Liver (tissue), 9 donors: ENCODE results near the gene ADGRG3. TPM values are rescaled to one million over a fixed set of nuclear protein-coding genes. Genes with fewer than 3 reads are reported as not detected.

Experiments
- DNase-seq: peaks from one replicate; pipeline ENCODE4 v3.0.0-alpha.2; 2017; ENCODE audit warnings: low spot score
- H3K27ac ChIP-seq, 2 donors: one replicate each; pipeline ENCODE4 v1.7.0; 2013; ENCODE audit warnings: inconsistent platforms in 2 of 2, low read length in 2 of 2, control low read depth in 1 of 2, low read depth in 1 of 2, mild to moderate bottlenecking in 1 of 2
- H3K27me3 ChIP-seq, 4 donors: one replicate each; pipeline versions ENCODE4 v1.6.1 to v1.7.0; 2013; ENCODE audit warnings: low read length in 3 of 4, inconsistent platforms in 1 of 4, mild to moderate bottlenecking in 1 of 4, moderate library complexity in 1 of 4; ENCODE audit not compliant: control insufficient read depth in 4 of 4, insufficient read depth in 4 of 4
- H3K36me3 ChIP-seq, 4 donors: one replicate each; pipeline versions ENCODE4 v1.6.1 to v1.7.0; 2013; ENCODE audit warnings: low read length in 3 of 4, mild to moderate bottlenecking in 3 of 4, low read depth in 1 of 4, moderate library complexity in 1 of 4; ENCODE audit not compliant: control insufficient read depth in 4 of 4, insufficient read depth in 3 of 4
- H3K4me1 ChIP-seq, 4 donors: one replicate each; pipeline versions ENCODE4 v1.6.1 to v1.7.0; 2013; ENCODE audit warnings: low read length in 3 of 4, mild to moderate bottlenecking in 3 of 4, moderate library complexity in 1 of 4; ENCODE audit not compliant: control insufficient read depth in 4 of 4, insufficient read depth in 4 of 4
- H3K4me3 ChIP-seq, 3 donors: one replicate each; pipeline versions ENCODE4 v1.6.1 to v1.7.0; 2013; ENCODE audit warnings: low read length in 3 of 3, control low read depth in 1 of 3, low read depth in 1 of 3, mild to moderate bottlenecking in 1 of 3
- H3K9ac ChIP-seq, 2 donors: one replicate each; pipeline ENCODE4 v1.7.0; 2013; ENCODE audit warnings: low read length in 2 of 2, mild to moderate bottlenecking in 2 of 2, moderate library complexity in 2 of 2, control low read depth in 1 of 2, low read depth in 1 of 2
- H3K9me3 ChIP-seq, 4 donors: one replicate each; pipeline versions ENCODE4 v1.6.1 to v1.7.0; 2013; ENCODE audit warnings: low read length in 3 of 4; ENCODE audit not compliant: control insufficient read depth in 4 of 4
- EGR1 ChIP-seq, 2 donors: IDR thresholded peaks; 2 replicates each; pipeline ENCODE4 v1.6.1; 2016 to 2018; ENCODE audit warnings: antibody characterized with exemption in 2 of 2, low read depth in 2 of 2
- FOXA1 ChIP-seq: IDR thresholded peaks from 2 replicates; pipeline ENCODE4 v1.6.1; 2016; ENCODE audit warnings: antibody characterized with exemption
- FOXA2 ChIP-seq: IDR thresholded peaks from 2 replicates; pipeline ENCODE4 v1.6.1; 2016; ENCODE audit warnings: antibody characterized with exemption
- HNF4A ChIP-seq, 2 donors: conservative IDR thresholded peaks; 2 replicates each; pipeline ENCODE4 v1.6.1; 2016; ENCODE audit warnings: antibody characterized with exemption in 2 of 2, mild to moderate bottlenecking in 2 of 2
- HNF4G ChIP-seq: IDR thresholded peaks from 2 replicates; pipeline ENCODE4 v1.6.1; 2016; ENCODE audit warnings: antibody characterized with exemption
- JUND ChIP-seq, 2 donors: IDR thresholded peaks; 2 replicates each; pipeline ENCODE4 v1.6.1; 2016; ENCODE audit warnings: antibody characterized with exemption in 2 of 2
- RAD21 ChIP-seq, 2 donors: IDR thresholded peaks; 2 replicates each; pipeline ENCODE4 v1.6.1; 2016; ENCODE audit warnings: antibody characterized with exemption in 2 of 2, mild to moderate bottlenecking in 2 of 2
- RXRA ChIP-seq, 2 donors: IDR thresholded peaks; 2 replicates each; pipeline ENCODE4 v1.6.1; 2017 to 2018; ENCODE audit warnings: antibody characterized with exemption in 2 of 2, mild to moderate bottlenecking in 1 of 2
- SP1 ChIP-seq: IDR thresholded peaks from 2 replicates; pipeline ENCODE4 v1.6.1; 2018; ENCODE audit warnings: antibody characterized with exemption, mild to moderate bottlenecking
- TAF1 ChIP-seq: conservative IDR thresholded peaks from 2 replicates; pipeline ENCODE4 v1.6.1; 2016; ENCODE audit warnings: antibody characterized with exemption, mild to moderate bottlenecking
- WGBS: extraction: QIAGEN DNeasy Blood & Tissue Kit; methylation state at CpG from one replicate; pipeline ENCODE4 v1.1.7; 2013; 5-methylcytosine and 5-hydroxymethylcytosine counted together
- polyA plus RNA-seq, 2 donors: library from polyadenylated mRNA; stranded (reverse) in 1 of 2; unstranded in 1 of 2; fragments of 200-250 nt in 1 of 2; fragments of >200 nt in 1 of 2; fragmentation: Nextera tagmentation in 1 of 2; extraction: Ambion mirVana in 1 of 2; gene quantifications; one replicate each; pipeline versions ENCODE4 v1.2.1 to v1.2.3, GENCODE V29; 2013 to 2015
- total RNA-seq, 2 donors: library from RNA; depleted of rRNA; stranded (reverse); fragments of >200 nt; gene quantifications; one replicate each; pipeline ENCODE4 v1.2.3, GENCODE V29; 2014
- TF ChIP-seq, protein P1 (sequence below): IDR thresholded peaks from 2 replicates; pipeline ENCODE4 v1.6.1; 2016; ENCODE audit warnings: antibody characterized with exemption
- TF ChIP-seq, protein P2 (sequence below): IDR thresholded peaks from 2 replicates; pipeline ENCODE4 v1.6.1; 2016; ENCODE audit warnings: antibody characterized with exemption
- TF ChIP-seq, protein P3 (sequence below): fragments of 150-350 bp; IDR thresholded peaks from 2 replicates; pipeline ENCODE4 v1.5.1; 2017; ENCODE audit warnings: improper control_type of control experiment, low read depth, low read length; ENCODE audit not compliant: missing input control
- TF ChIP-seq, protein P4 (sequence below): IDR thresholded peaks from 2 replicates; pipeline ENCODE4 v1.6.1; 2016; ENCODE audit warnings: antibody characterized with exemption
- TF ChIP-seq, protein P5 (sequence below): IDR thresholded peaks from 2 replicates; pipeline ENCODE4 v1.6.1; 2016; ENCODE audit warnings: antibody characterized with exemption, mild to moderate bottlenecking
- donor health status: healthy.
- donor health status: healthy.
- donor health status: healthy.
- donor health status: healthy.
- donor health status: healthy.

ADGRG3 gene
- total and polyA plus RNA-seq, 4 donors, result 0.52 to 3.2 (median 1.0) TPM

DNA sequence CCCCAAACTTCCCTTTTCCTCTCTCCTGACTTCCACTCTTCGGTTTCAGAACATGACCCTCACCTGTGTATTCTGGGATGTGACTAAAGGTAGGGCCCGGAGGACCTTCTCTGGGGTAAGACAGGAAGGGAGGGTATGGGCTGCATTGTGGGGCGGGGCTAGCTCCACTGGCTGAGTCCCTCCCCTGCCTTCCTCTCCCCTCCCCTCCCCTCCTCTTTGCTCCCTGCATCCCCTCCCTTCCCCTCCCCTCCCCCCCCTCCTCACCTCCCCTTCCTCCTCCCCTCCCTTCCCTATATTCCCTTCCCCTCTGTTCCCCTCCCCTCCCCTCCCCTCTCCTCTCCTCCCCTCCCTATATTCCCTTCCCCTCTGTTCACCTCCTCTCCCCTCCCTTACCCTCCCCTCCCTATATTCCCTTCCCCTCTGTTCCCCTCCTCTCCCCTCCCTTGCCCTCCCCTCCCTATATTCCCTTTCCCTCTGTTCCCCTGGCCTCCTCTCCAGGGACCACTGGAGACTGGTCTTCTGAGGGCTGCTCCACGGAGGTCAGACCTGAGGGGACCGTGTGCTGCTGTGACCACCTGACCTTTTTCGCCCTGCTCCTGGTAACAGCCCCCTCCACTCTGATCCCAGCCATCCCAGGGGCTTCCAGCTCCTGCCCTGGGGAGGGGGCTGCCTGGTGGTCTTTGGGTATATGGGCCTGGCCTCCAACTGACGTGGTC lies 11.8 kb downstream of the ADGRG3 start (continued):
- no peak for TF ChIP-seq JUND (IDR thresholded peaks at IDR 0.05)
- TF ChIP-seq, protein P1, sequence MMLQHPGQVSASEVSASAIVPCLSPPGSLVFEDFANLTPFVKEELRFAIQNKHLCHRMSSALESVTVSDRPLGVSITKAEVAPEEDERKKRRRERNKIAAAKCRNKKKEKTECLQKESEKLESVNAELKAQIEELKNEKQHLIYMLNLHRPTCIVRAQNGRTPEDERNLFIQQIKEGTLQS, result no peak
- TF ChIP-seq FOXA1, result no peak

DNA sequence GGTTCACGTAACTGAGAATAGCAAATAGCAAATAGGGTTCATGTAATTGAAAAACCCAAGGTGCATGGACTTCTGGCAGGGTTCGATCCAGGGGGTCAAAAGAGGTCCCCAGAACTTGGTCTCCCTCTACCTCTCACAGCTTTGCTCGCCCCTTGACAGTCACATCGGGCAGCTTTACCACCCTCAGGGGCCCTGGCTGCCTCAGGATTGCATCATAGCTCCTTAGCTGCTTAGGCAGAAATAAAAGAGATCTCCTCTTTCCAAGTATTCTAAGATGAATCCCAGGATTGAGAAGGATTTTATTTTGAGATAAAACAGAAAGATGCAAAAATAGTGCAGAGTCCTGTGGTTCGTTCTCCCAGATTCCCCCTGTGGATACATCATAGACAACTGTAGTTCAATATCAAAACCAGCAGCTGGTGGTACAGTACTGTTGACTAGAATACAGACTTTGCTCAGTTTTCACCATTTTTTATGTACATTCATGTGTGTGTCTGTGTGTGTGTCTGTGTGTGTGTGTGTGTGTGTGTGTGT lies 12.8 kb downstream of the ADGRG3 start:
- H3K4me3 ChIP-seq, result no peak overlapping the region
- H3K27me3 ChIP-seq, result no peaks in the 10 kb centered on the region
- no peak for DNase-seq
- peaks cover 5 to 25% (median 15%) of the 10 kb centered on the region in 4 donors for H3K4me1 ChIP-seq
- 87% methylated on average over 5 of the region's 5 CpGs for WGBS
- H3K27ac ChIP-seq, result no peak overlapping the region
- H3K36me3 ChIP-seq, result no peaks in the 10 kb centered on the region
- H3K9ac ChIP-seq, result no peak overlapping the region
- H3K9me3 ChIP-seq, result no peaks in the 10 kb centered on the region
- TF ChIP-seq FOXA2 (no peak), TAF1 (no peak), SP1 (no peak), RXRA (IDR thresholded peaks at IDR 0.05) (no peak), EGR1 (IDR thresholded peaks at IDR 0.05; ENCODE audit: low read depth in 2 of 2) (no peak)
- TF ChIP-seq, protein P1, result no peak
- TF ChIP-seq, protein P2, sequence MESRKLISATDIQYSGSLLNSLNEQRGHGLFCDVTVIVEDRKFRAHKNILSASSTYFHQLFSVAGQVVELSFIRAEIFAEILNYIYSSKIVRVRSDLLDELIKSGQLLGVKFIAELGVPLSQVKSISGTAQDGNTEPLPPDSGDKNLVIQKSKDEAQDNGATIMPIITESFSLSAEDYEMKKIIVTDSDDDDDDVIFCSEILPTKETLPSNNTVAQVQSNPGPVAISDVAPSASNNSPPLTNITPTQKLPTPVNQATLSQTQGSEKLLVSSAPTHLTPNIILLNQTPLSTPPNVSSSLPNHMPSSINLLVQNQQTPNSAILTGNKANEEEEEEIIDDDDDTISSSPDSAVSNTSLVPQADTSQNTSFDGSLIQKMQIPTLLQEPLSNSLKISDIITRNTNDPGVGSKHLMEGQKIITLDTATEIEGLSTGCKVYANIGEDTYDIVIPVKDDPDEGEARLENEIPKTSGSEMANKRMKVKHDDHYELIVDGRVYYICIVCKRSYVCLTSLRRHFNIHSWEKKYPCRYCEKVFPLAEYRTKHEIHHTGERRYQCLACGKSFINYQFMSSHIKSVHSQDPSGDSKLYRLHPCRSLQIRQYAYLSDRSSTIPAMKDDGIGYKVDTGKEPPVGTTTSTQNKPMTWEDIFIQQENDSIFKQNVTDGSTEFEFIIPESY, result no peak
- TF ChIP-seq, protein P3, sequence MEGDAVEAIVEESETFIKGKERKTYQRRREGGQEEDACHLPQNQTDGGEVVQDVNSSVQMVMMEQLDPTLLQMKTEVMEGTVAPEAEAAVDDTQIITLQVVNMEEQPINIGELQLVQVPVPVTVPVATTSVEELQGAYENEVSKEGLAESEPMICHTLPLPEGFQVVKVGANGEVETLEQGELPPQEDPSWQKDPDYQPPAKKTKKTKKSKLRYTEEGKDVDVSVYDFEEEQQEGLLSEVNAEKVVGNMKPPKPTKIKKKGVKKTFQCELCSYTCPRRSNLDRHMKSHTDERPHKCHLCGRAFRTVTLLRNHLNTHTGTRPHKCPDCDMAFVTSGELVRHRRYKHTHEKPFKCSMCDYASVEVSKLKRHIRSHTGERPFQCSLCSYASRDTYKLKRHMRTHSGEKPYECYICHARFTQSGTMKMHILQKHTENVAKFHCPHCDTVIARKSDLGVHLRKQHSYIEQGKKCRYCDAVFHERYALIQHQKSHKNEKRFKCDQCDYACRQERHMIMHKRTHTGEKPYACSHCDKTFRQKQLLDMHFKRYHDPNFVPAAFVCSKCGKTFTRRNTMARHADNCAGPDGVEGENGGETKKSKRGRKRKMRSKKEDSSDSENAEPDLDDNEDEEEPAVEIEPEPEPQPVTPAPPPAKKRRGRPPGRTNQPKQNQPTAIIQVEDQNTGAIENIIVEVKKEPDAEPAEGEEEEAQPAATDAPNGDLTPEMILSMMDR, result no peak
- TF ChIP-seq, protein P4, sequence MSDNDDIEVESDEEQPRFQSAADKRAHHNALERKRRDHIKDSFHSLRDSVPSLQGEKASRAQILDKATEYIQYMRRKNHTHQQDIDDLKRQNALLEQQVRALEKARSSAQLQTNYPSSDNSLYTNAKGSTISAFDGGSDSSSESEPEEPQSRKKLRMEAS, result no peak

DNA sequence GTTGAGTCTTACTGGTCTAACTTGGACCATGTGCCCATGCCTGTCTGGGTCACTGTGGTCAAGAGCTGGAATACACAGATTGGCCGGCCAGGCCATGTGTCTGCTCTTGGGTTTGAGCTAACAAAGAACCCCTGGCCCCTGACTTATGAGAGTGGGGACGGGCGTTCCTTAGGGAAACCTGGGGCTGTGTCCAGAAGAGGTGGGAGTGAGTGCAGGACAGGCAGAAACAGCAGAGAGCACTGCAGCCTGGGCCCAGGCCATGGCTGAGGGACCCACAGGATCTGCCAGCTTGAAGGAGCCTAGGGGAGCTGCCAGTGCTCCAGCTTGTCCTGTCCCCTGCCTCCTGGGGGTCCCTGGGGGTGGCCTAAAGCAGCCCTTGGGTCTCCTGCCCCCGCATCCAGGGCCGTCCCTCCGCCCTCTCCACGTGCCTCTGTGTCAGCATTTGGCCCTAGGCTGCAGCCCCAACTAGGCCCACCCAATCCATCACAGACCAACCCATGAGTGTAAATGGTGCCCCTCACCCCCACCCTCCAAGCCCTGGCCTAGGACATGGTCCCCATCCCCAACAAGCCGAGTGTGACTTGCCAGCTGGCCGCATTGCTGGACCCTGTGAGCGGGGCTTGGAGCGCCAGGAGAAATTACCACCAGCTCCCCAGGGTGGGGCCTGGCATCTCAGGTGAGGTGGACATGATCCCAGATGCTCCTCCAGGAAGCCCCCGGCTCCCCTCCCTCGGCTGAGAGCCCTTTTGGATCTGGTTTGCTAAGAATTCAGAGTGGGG lies 14.0 kb downstream of the ADGRG3 start:
- Histone ChIP-seq H3K4me1 (peaks cover under 1 to 17% (median 8%) of the 10 kb centered on the region in 4 donors), H3K4me3 (no peak overlapping the region), H3K9ac (no peak overlapping the region), H3K27me3 (no peaks in the 10 kb centered on the region), H3K9me3 (no peaks in the 10 kb centered on the region), H3K36me3 (no peaks in the 10 kb centered on the region), H3K27ac (no peak overlapping the region)
- no peak for DNase-seq
- WGBS, result 97% methylated on average over 13 of the region's 13 CpGs
- TF ChIP-seq HNF4A (conservative IDR thresholded peaks at IDR 0.05), result no peak
- TF ChIP-seq, protein P5, sequence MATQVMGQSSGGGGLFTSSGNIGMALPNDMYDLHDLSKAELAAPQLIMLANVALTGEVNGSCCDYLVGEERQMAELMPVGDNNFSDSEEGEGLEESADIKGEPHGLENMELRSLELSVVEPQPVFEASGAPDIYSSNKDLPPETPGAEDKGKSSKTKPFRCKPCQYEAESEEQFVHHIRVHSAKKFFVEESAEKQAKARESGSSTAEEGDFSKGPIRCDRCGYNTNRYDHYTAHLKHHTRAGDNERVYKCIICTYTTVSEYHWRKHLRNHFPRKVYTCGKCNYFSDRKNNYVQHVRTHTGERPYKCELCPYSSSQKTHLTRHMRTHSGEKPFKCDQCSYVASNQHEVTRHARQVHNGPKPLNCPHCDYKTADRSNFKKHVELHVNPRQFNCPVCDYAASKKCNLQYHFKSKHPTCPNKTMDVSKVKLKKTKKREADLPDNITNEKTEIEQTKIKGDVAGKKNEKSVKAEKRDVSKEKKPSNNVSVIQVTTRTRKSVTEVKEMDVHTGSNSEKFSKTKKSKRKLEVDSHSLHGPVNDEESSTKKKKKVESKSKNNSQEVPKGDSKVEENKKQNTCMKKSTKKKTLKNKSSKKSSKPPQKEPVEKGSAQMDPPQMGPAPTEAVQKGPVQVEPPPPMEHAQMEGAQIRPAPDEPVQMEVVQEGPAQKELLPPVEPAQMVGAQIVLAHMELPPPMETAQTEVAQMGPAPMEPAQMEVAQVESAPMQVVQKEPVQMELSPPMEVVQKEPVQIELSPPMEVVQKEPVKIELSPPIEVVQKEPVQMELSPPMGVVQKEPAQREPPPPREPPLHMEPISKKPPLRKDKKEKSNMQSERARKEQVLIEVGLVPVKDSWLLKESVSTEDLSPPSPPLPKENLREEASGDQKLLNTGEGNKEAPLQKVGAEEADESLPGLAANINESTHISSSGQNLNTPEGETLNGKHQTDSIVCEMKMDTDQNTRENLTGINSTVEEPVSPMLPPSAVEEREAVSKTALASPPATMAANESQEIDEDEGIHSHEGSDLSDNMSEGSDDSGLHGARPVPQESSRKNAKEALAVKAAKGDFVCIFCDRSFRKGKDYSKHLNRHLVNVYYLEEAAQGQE, result no peak
- TF ChIP-seq, protein P1, result no peak
- no peak for TF ChIP-seq JUND (IDR thresholded peaks at IDR 0.05)
- no peak for TF ChIP-seq TAF1
- TF ChIP-seq EGR1 (IDR thresholded peaks at IDR 0.05; ENCODE audit: low read depth in 2 of 2), result no peak
- TF ChIP-seq, protein P2, result no peak
- no peak for TF ChIP-seq RAD21 (IDR thresholded peaks at IDR 0.05)
- TF ChIP-seq FOXA1, result no peak
- TF ChIP-seq RXRA (IDR thresholded peaks at IDR 0.05), result no peak
- no peak for TF ChIP-seq FOXA2
- TF ChIP-seq SP1, result no peak
- TF ChIP-seq HNF4G, result no peak
